OCI-LY7 (cell line): Measurements from ENCODE around the gene LRRC46. TPM values are rescaled to one million over a fixed set of nuclear protein-coding genes. Genes with fewer than 3 reads are reported as not detected.

Experiments
- BruUV-seq: library from RNA; stranded (reverse); fragments of 400-500 nt; replicated peaks from 2 replicates; lab custom pipeline; 2021; lab: Mats Ljungman, UMichigan
- CTCF ChIA-PET: fragments of 300-600 bp; sonication (Branson Sonifier 250); formaldehyde crosslinking; loops from one replicate; lab custom pipeline; 2022; ENCODE audit warnings: antibody characterized with exemption; ENCODE audit not compliant: unreplicated experiment; lab: Charles Lee
- POLR2A ChIA-PET: fragments of 300-600 bp; sonication (Branson Sonifier 250); formaldehyde crosslinking; loops from one replicate; lab custom pipeline; 2022; ENCODE audit warnings: antibody characterized with exemption; lab: Charles Lee
- DNase-seq: peaks from one replicate; pipeline ENCODE4 v3.0.0-alpha.2; 2015; ENCODE audit warnings: low spot score
- H2AFZ ChIP-seq: fragments of 200-600 bp; sonication (generic), shearing (Covaris generic); 2 replicates; pipeline ENCODE4 v1.6.1; 2014; ENCODE audit warnings: mild to moderate bottlenecking, antibody characterized with exemption, low read length, moderate library complexity
- H3K27ac ChIP-seq: fragments of 200-600 bp; sonication (generic); 2 replicates; pipeline ENCODE4 v1.5.1; 2014; ENCODE audit warnings: mixed run types, low read depth, mild to moderate bottlenecking, moderate library complexity, low read length, inconsistent platforms; ENCODE audit not compliant: poor library complexity, severe bottlenecking
- H3K36me3 ChIP-seq: fragments of 200-600 bp; sonication (generic); 2 replicates; pipeline ENCODE4 v1.6.1; 2014; ENCODE audit warnings: mild to moderate bottlenecking, antibody characterized with exemption, low read length, moderate library complexity, mixed read lengths; ENCODE audit not compliant: insufficient read depth
- H3K4me1 ChIP-seq: fragments of 200-600 bp; sonication (generic); 2 replicates; pipeline ENCODE4 v1.5.1; 2014; ENCODE audit warnings: mild to moderate bottlenecking, low read length; ENCODE audit not compliant: insufficient read depth, poor library complexity, severe bottlenecking
- H3K4me2 ChIP-seq: fragments of 200-600 bp; sonication (generic); 2 replicates; pipeline ENCODE4 v1.6.1; 2014; ENCODE audit warnings: mild to moderate bottlenecking, low read length
- H3K4me3 ChIP-seq: fragments of 200-600 bp; sonication (generic); 2 replicates; pipeline ENCODE4 v1.5.1; 2014; ENCODE audit warnings: mild to moderate bottlenecking, low read depth, low read length; ENCODE audit not compliant: poor library complexity, severe bottlenecking
- H3K79me2 ChIP-seq: fragments of 200-600 bp; sonication (generic); 2 replicates; pipeline ENCODE4 v1.6.1; 2016; ENCODE audit warnings: low read depth, mild to moderate bottlenecking, low read length, moderate library complexity, mixed read lengths; ENCODE audit not compliant: insufficient read depth
- H3K9me2 ChIP-seq: fragments of 200-600 bp; sonication (generic); 2 replicates; pipeline ENCODE4 v1.6.1; 2016; ENCODE audit warnings: mild to moderate bottlenecking, low read length, mixed read lengths; ENCODE audit not compliant: insufficient read depth
- H3K9me3 ChIP-seq: fragments of 200-600 bp; sonication (generic); 2 replicates; pipeline ENCODE4 v1.6.1; 2014; ENCODE audit warnings: mild to moderate bottlenecking, mixed run types, low read length, mixed read lengths
- H4K20me1 ChIP-seq: fragments of 200-600 bp; sonication (generic); 2 replicates; pipeline ENCODE4 v1.6.1; 2014; ENCODE audit warnings: mild to moderate bottlenecking, antibody characterized with exemption, low read length, moderate library complexity, mixed read lengths; ENCODE audit not compliant: insufficient read depth
- CTCF ChIP-seq: fragments of 200-600 bp; sonication (generic); conservative IDR thresholded peaks from 2 replicates; pipeline ENCODE4 v1.5.1; 2014; ENCODE audit warnings: mild to moderate bottlenecking, antibody characterized with exemption, low read length, moderate library complexity, mixed read lengths
- EZH2phosphoT487 ChIP-seq: fragments of 200-600 bp; sonication (generic); IDR thresholded peaks from 2 replicates; pipeline ENCODE4 v1.6.1; 2018; ENCODE audit warnings: low read depth, borderline replicate concordance, mild to moderate bottlenecking, mixed run types, antibody characterized with exemption, low read length, moderate library complexity, mixed read lengths
- intact Hi-C: fragments of 100-400 bp; cut with micrococcal nuclease; formaldehyde crosslinking; loops from one replicate; pipeline ENCODE4 v1.10.0; 2022; ENCODE audit not compliant: unreplicated experiment
- total RNA-seq, 2 experiments: library from RNA; depleted of rRNA in 1 of 2; stranded (reverse); fragments of >200 nt in 1 of 2; shearing (Covaris generic) in 1 of 2; gene quantifications; 2 replicates each; pipeline ENCODE4 v1.2.3, GENCODE V29; 2014 to 2022

The LRRC46 gene
- total RNA-seq, 2 experiments from 2014 or later: 0.85 to 1.2 TPM

- ChIA-PET POLR2A (no interaction called here), CTCF (no interaction called here)
- Histone ChIP-seq H3K4me1 (peaks cover 9% of the 10 kb centered on the region), H3K9me2 (no peaks in the 10 kb centered on the region), H4K20me1 (no peaks in the 10 kb centered on the region), H3K4me2 (no peak overlapping the region), H3K9me3 (no peaks in the 10 kb centered on the region), H3K79me2 (peaks cover 4% of the 10 kb centered on the region; the same call in 1 of the 2 replicates), H2AFZ (no peak overlapping the region), H3K27ac (no peak overlapping the region), H3K4me3 (no peak overlapping the region), H3K36me3 (peaks cover 12% of the 10 kb centered on the region; the same call in 1 of the 2 replicates)
- intact Hi-C loops: no loop called here
- no peak for DNase-seq
- no TSS peak for BruUV-seq
- TF ChIP-seq EZH2phosphoT487 (no peak), CTCF (no peak)
Observed at GRCh38 chr17:47816111-47816735, 15.2 kb upstream of the LRRC46 start.

- no peak for DNase-seq
- H3K4me3 ChIP-seq: no peak overlapping the region
- TF ChIP-seq EZH2phosphoT487: no peak
- no peak for TF ChIP-seq CTCF
- peaks cover 12% of the 10 kb centered on the region; the same call in 1 of the 2 replicates for H3K36me3 ChIP-seq
- H4K20me1 ChIP-seq: no peaks in the 10 kb centered on the region
- H2AFZ ChIP-seq: no peak overlapping the region
- H3K27ac ChIP-seq: no peak overlapping the region
- POLR2A ChIA-PET: no interaction called here
- no peak overlapping the region for H3K4me2 ChIP-seq
- no peaks in the 10 kb centered on the region for H3K9me2 ChIP-seq
- peaks cover 12% of the 10 kb centered on the region for H3K4me1 ChIP-seq
- peaks cover 7% of the 10 kb centered on the region; the same call in 1 of the 2 replicates for H3K79me2 ChIP-seq
- intact Hi-C loops: no loop called here
- CTCF ChIA-PET: no interaction called here
- no peaks in the 10 kb centered on the region for H3K9me3 ChIP-seq
- no TSS peak for BruUV-seq
Observed at GRCh38 chr17:47816947-47817346, 14.5 kb upstream of the LRRC46 start.

GRCh38 chr17:47818002-47818695, 13.3 kb upstream of the LRRC46 start:
- POLR2A ChIA-PET: no interaction called here
- Histone ChIP-seq H4K20me1 (no peaks in the 10 kb centered on the region), H3K27ac (no peak overlapping the region), H3K9me3 (no peaks in the 10 kb centered on the region), H3K79me2 (peaks cover 7% of the 10 kb centered on the region; the same call in 1 of the 2 replicates), H2AFZ (no peak overlapping the region), H3K4me1 (peaks cover 16% of the 10 kb centered on the region), H3K36me3 (peaks cover 15% of the 10 kb centered on the region; the same call in 1 of the 2 replicates), H3K4me3 (no peak overlapping the region), H3K9me2 (no peaks in the 10 kb centered on the region), H3K4me2 (no peak overlapping the region)
- no TSS peak for BruUV-seq
- intact Hi-C loops: no loop called here
- CTCF ChIA-PET: no interaction called here
- TF ChIP-seq EZH2phosphoT487 (no peak), CTCF (no peak)
- no peak for DNase-seq
